Stimulated activated CD8-positive, alpha-beta memory T cell treated with anti-CD3 and anti-CD28 coated beads, Interleukin-4, amount 100 ng/mL, for 24 hours (primary cell): ENCODE results near the gene TCEAL8.
"Not testable (repeated sequence)": the region's sequence is repeated elsewhere in the genome, so short reads cannot be mapped to it uniquely, and the experiment has no call there.

Source experiments
- DNase-seq: peaks from one replicate; pipeline ENCODE4 v3.0.0-alpha.2; 2020; ENCODE audit warnings: low read depth

The TCEAL8 gene

GRCh38 chrX:103254921-103255493 is at the start of gene TCEAL8:
Gene TCEAL8 (minus strand): TSS chrX:103255155. CDS start chrX:103253979, 1,176 bp downstream.
- DNase-seq: peak; percentile 37

GRCh38 chrX:103304705-103305104 is 49.8 kb upstream of the TCEAL8 start:
- no peak for DNase-seq

- DNase-seq: no peak
Measured at GRCh38 chrX:103293118-103293517, 38.2 kb upstream of the TCEAL8 start.

- DNase-seq: no peak
Measured at GRCh38 chrX:103279624-103280023, 24.7 kb upstream of the TCEAL8 start.

GRCh38 chrX:103276581-103277002 is 21.6 kb upstream of the TCEAL8 start, which contains the start of gene TCEAL5:
Gene TCEAL5 (minus strand): TSS chrX:103276750. CDS start chrX:103274563, 2,187 bp downstream.
- DNase-seq: no peak

GRCh38 chrX:103275947-103276567 is 21.1 kb upstream of the TCEAL8 start:
- no peak for DNase-seq

- no peak for DNase-seq
Measured at GRCh38 chrX:103274284-103274683, 19.3 kb upstream of the TCEAL8 start.

- no peak for DNase-seq
Measured at GRCh38 chrX:103258275-103258674, 3.3 kb upstream of the TCEAL8 start.

- no peak for DNase-seq
Measured at GRCh38 chrX:103256651-103257050, 1.7 kb upstream of the TCEAL8 start.

- DNase-seq: peak; percentile 17
Measured at GRCh38 chrX:103254171-103254824, 657 bp downstream of the TCEAL8 start.

GRCh38 chrX:103253608-103254007 is 1.3 kb downstream of the TCEAL8 start:
- no peak for DNase-seq

- no peak for DNase-seq
Measured at GRCh38 chrX:103250977-103251376, 4.0 kb downstream of the TCEAL8 start.

- no peak for DNase-seq
Measured at GRCh38 chrX:103249805-103250204, 5.2 kb downstream of the TCEAL8 start.

- no peak for DNase-seq
Measured at GRCh38 chrX:103248553-103248952, 6.4 kb downstream of the TCEAL8 start.

GRCh38 chrX:103240155-103240554 is 14.8 kb downstream of the TCEAL8 start:
- DNase-seq: no peak

GRCh38 chrX:103236296-103236695 is 18.7 kb downstream of the TCEAL8 start:
- no peak for DNase-seq

- not testable (repeated sequence) for DNase-seq
Measured at GRCh38 chrX:103235608-103236007, 19.3 kb downstream of the TCEAL8 start.

- no peak for DNase-seq
Measured at GRCh38 chrX:103234869-103235268, 20.1 kb downstream of the TCEAL8 start.

GRCh38 chrX:103233263-103233662 is 21.7 kb downstream of the TCEAL8 start:
- DNase-seq: no peak

GRCh38 chrX:103225918-103226317 is 29.0 kb downstream of the TCEAL8 start:
- DNase-seq: not testable (repeated sequence)

- DNase-seq: no peak
Measured at GRCh38 chrX:103220511-103221323, 34.2 kb downstream of the TCEAL8 start.

- DNase-seq: no peak
Measured at GRCh38 chrX:103215425-103215991, 39.4 kb downstream of the TCEAL8 start.
